IMR-90 (cell line): ENCODE results near the gene VWA8. TPM values are rescaled to one million over a fixed set of nuclear protein-coding genes. Genes with fewer than 3 reads are reported as not detected.

Source experiments
- ATAC-seq: fragments of 200-7000 bp; cut with Tn5 transposase; 2 replicates; pipeline ENCODE4 v1.9.1; 2020; ENCODE audit warnings: low read depth, mild to moderate bottlenecking, moderate library complexity
- BruUV-seq: library from RNA; stranded (reverse); fragments of 400-500 nt; replicated peaks from 2 replicates; lab custom pipeline; 2021; lab: Mats Ljungman, UMichigan
- CTCF ChIA-PET: fragments of 300-600 bp; formaldehyde crosslinking; extraction: SDS; loops from one replicate; lab custom pipeline; 2021; ENCODE audit warnings: antibody characterized with exemption; lab: Yijun Ruan, JAX
- POLR2A ChIA-PET: fragments of 300-600 bp; sonication (Branson Sonifier 250); formaldehyde crosslinking; loops from one replicate; lab custom pipeline; 2022; ENCODE audit warnings: antibody characterized with exemption; ENCODE audit not compliant: unreplicated experiment; lab: Charles Lee
- DNase-seq: peaks from one replicate; pipeline ENCODE4 v3.0.0; 2013
- H2AFZ ChIP-seq: replicated peaks from 2 replicates; pipeline ENCODE3; 2013; ENCODE audit warnings: low read length, mild to moderate bottlenecking; ENCODE audit not compliant: poor library complexity
- H2AK5ac ChIP-seq: 2 replicates; pipeline ENCODE4 v1.6.1; 2013; ENCODE audit warnings: low read depth, low read length, inconsistent platforms
- H2AK9ac ChIP-seq: replicated peaks from 2 replicates; pipeline ENCODE3; 2013; ENCODE audit warnings: mild to moderate bottlenecking, low read depth, low read length, moderate library complexity; ENCODE audit not compliant: poor library complexity
- H2BK120ac ChIP-seq: 2 replicates; pipeline ENCODE4 v1.6.1; 2013; ENCODE audit warnings: low read depth, low read length, inconsistent platforms
- H2BK15ac ChIP-seq: 3 replicates; pipeline ENCODE4 v1.6.1; 2013; ENCODE audit warnings: low read depth, low read length, inconsistent platforms
- H2BK20ac ChIP-seq: 2 replicates; pipeline ENCODE4 v1.6.1; 2013; ENCODE audit warnings: low read depth, mild to moderate bottlenecking, inconsistent platforms, low read length, moderate library complexity
- H2BK5ac ChIP-seq: 2 replicates; pipeline ENCODE4 v1.6.1; 2013; ENCODE audit warnings: mild to moderate bottlenecking, low read depth, low read length, inconsistent platforms; ENCODE audit not compliant: poor library complexity, severe bottlenecking
- H3K14ac ChIP-seq: replicated peaks from 2 replicates; pipeline ENCODE4 v1.6.1; 2013; ENCODE audit warnings: low read depth, low read length, inconsistent platforms
- H3K18ac ChIP-seq: 2 replicates; pipeline ENCODE4 v1.6.1; 2013; ENCODE audit warnings: low read depth, low read length, control low read depth
- H3K23ac ChIP-seq: 2 replicates; pipeline ENCODE4 v1.6.1; 2013; ENCODE audit warnings: low read depth, low read length, inconsistent platforms
- H3K27ac ChIP-seq: 2 replicates; pipeline ENCODE4 v1.5.1; 2013; ENCODE audit warnings: mild to moderate bottlenecking, control low read depth, low read length; ENCODE audit not compliant: insufficient read depth
- H3K27me3 ChIP-seq: 2 replicates; pipeline ENCODE4 v1.6.1; 2013; ENCODE audit warnings: low read length; ENCODE audit not compliant: control insufficient read depth, insufficient read depth
- H3K36me3 ChIP-seq: 2 replicates; pipeline ENCODE4 v1.6.1; 2013; ENCODE audit warnings: low read length, mixed read lengths; ENCODE audit not compliant: control insufficient read depth, insufficient read depth
- H3K4ac ChIP-seq: 2 replicates; pipeline ENCODE4 v1.6.1; 2013; ENCODE audit warnings: low read depth, low read length, inconsistent platforms
- H3K4me1 ChIP-seq: 2 replicates; pipeline ENCODE4 v1.6.1; 2013; ENCODE audit warnings: low read length, mixed read lengths; ENCODE audit not compliant: control insufficient read depth, insufficient read depth
- H3K4me2 ChIP-seq: 2 replicates; pipeline ENCODE4 v1.6.1; 2013; ENCODE audit warnings: low read depth, mild to moderate bottlenecking, control low read depth, low read length, moderate library complexity
- H3K4me3 ChIP-seq: 2 replicates; pipeline ENCODE4 v1.5.1; 2013; ENCODE audit warnings: low read depth, mild to moderate bottlenecking, control low read depth, low read length, moderate library complexity; ENCODE audit not compliant: insufficient read depth
- H3K56ac ChIP-seq: 2 replicates; pipeline ENCODE4 v1.6.1; 2013; ENCODE audit warnings: low read length, inconsistent platforms; ENCODE audit not compliant: insufficient read depth; ENCODE audit errors: extremely low read depth
- H3K79me1 ChIP-seq, 2 experiments: 2 replicates each; pipeline ENCODE4 v1.6.1; 2013; ENCODE audit warnings: low read length in 2 of 2, inconsistent platforms in 1 of 2, low read depth in 1 of 2
- H3K9ac ChIP-seq: 2 replicates; pipeline ENCODE4 v1.6.1; 2013; ENCODE audit warnings: low read depth, low read length, control low read depth
- H3K9me1 ChIP-seq: 2 replicates; pipeline ENCODE4 v1.6.1; 2013; ENCODE audit warnings: low read length, inconsistent platforms; ENCODE audit not compliant: insufficient read depth
- H3K9me3 ChIP-seq: 2 replicates; pipeline ENCODE4 v1.6.1; 2013; ENCODE audit warnings: low read length; ENCODE audit not compliant: control insufficient read depth, insufficient read depth
- H4K20me1 ChIP-seq: 2 replicates; pipeline ENCODE4 v1.6.1; 2013; ENCODE audit warnings: low read length, inconsistent platforms; ENCODE audit not compliant: insufficient read depth
- H4K5ac ChIP-seq: 2 replicates; pipeline ENCODE4 v1.6.1; 2013; ENCODE audit warnings: mild to moderate bottlenecking, low read depth, low read length, control low read depth
- H4K8ac ChIP-seq, 2 experiments: 2 replicates each; pipeline ENCODE4 v1.6.1; 2013; ENCODE audit warnings: low read depth in 2 of 2, low read length in 2 of 2, control low read depth in 1 of 2, inconsistent platforms in 1 of 2
- H4K91ac ChIP-seq: 2 replicates; pipeline ENCODE4 v1.6.1; 2013; ENCODE audit warnings: low read depth, low read length, inconsistent platforms; ENCODE audit not compliant: insufficient read depth
- BHLHE40 ChIP-seq: fragments of 150-350 bp; IDR thresholded peaks from 2 replicates; pipeline ENCODE4 v1.6.1; 2016; ENCODE audit warnings: mild to moderate bottlenecking, low read depth, low read length
- CEBPB ChIP-seq: IDR thresholded peaks from 2 replicates; pipeline ENCODE4 v1.6.1; 2012; ENCODE audit warnings: low read depth, low read length, improper control_type of control experiment
- CHD1 ChIP-seq: IDR thresholded peaks from 2 replicates; pipeline ENCODE4 v1.6.1; 2012; ENCODE audit warnings: low read depth, low read length, improper control_type of control experiment
- FOS ChIP-seq: fragments of 150-350 bp; IDR thresholded peaks from 2 replicates; pipeline ENCODE4 v1.6.1; 2016; ENCODE audit warnings: low read depth, low read length
- MAFK ChIP-seq: IDR thresholded peaks from 2 replicates; pipeline ENCODE4 v1.6.1; 2012; ENCODE audit warnings: low read depth, low read length, improper control_type of control experiment
- MAZ ChIP-seq: IDR thresholded peaks from 2 replicates; pipeline ENCODE4 v1.6.1; 2012; ENCODE audit warnings: low read depth, mild to moderate bottlenecking, low read length, improper control_type of control experiment, moderate library complexity, borderline replicate concordance
- MXI1 ChIP-seq: IDR thresholded peaks from 2 replicates; pipeline ENCODE4 v1.6.1; 2012; ENCODE audit warnings: low read depth, mild to moderate bottlenecking, low read length, moderate library complexity, borderline replicate concordance
- NFE2L2 ChIP-seq: fragments of 150-350 bp; IDR thresholded peaks from 2 replicates; pipeline ENCODE4 v1.6.1; 2016; ENCODE audit warnings: low read depth, mild to moderate bottlenecking, low read length
- POLR2A ChIP-seq: IDR thresholded peaks from 2 replicates; pipeline ENCODE4 v1.6.1; 2012; ENCODE audit warnings: mild to moderate bottlenecking, low read depth, low read length
- RCOR1 ChIP-seq: IDR thresholded peaks from 2 replicates; pipeline ENCODE4 v1.6.1; 2012; ENCODE audit warnings: mild to moderate bottlenecking, low read length, improper control_type of control experiment; ENCODE audit not compliant: insufficient replicate concordance
- RFX5 ChIP-seq: IDR thresholded peaks from 2 replicates; pipeline ENCODE4 v1.8.0; 2012; ENCODE audit warnings: low read depth, mild to moderate bottlenecking, low read length, moderate library complexity
- SMC3 ChIP-seq: fragments of 150-350 bp; IDR thresholded peaks from 2 replicates; pipeline ENCODE4 v1.6.1; 2016; ENCODE audit warnings: low read depth, mild to moderate bottlenecking, antibody characterized with exemption, low read length, moderate library complexity
- WGBS, 2 experiments: methylation state at CpG; one replicate each; pipeline versions ENCODE4 v1.1.5 to v1.1.7; 2013; ENCODE audit warnings: missing lambda C conversion rate in 2 of 2; ENCODE audit not compliant: insufficient read length in 1 of 2; ENCODE audit errors: extremely low coverage in 2 of 2; 5-methylcytosine and 5-hydroxymethylcytosine counted together
- dilution Hi-C: fragments of 300-500 bp; cut with HindIII; formaldehyde crosslinking; loops from one replicate; pipeline ENCODE4 v1.14.3; 2018; ENCODE audit warnings: low sequenced_read_pairs; ENCODE audit not compliant: unreplicated experiment
- in situ Hi-C: fragments of 300-500 bp; cut with MboI; formaldehyde crosslinking; loops from 3 replicates; pipeline ENCODE4 v1.14.3; 2019; ENCODE audit warnings: low sequenced_read_pairs, inconsistent platforms, mixed read lengths
- intact Hi-C: fragments of 100-400 bp; cut with micrococcal nuclease; formaldehyde crosslinking; loops from 2 replicates; pipeline ENCODE4 v1.10.0; 2022
- polyA plus RNA-seq, 3 experiments: library from polyadenylated mRNA; depleted of rRNA; stranded (reverse); fragments of >200 nt; gene quantifications; 2 replicates each; pipeline ENCODE4 v1.2.3, GENCODE V29; 2012; ENCODE audit warnings: low replicate concordance in 1 of 3
- total RNA-seq: library from RNA; depleted of rRNA; stranded (reverse); fragments of >200 nt; gene quantifications from 2 replicates; pipeline ENCODE4 v1.2.3, GENCODE V29; 2012
- TF ChIP-seq, protein P1 (sequence below): fragments of 150-350 bp; IDR thresholded peaks from 2 replicates; pipeline ENCODE4 v1.6.1; 2016; ENCODE audit warnings: low read depth, mild to moderate bottlenecking, low read length, moderate library complexity, borderline replicate concordance
- TF ChIP-seq, protein P2 (sequence below): fragments of 150-350 bp; IDR thresholded peaks from 2 replicates; pipeline ENCODE4 v1.6.1; 2017; ENCODE audit warnings: mild to moderate bottlenecking, antibody characterized with exemption, low read length, low read depth

Gene VWA8
- total and polyA plus RNA-seq, 2 of the 4 experiments (the other 2 are of a cell fraction) = 5.9 to 18.3 TPM

DNA sequence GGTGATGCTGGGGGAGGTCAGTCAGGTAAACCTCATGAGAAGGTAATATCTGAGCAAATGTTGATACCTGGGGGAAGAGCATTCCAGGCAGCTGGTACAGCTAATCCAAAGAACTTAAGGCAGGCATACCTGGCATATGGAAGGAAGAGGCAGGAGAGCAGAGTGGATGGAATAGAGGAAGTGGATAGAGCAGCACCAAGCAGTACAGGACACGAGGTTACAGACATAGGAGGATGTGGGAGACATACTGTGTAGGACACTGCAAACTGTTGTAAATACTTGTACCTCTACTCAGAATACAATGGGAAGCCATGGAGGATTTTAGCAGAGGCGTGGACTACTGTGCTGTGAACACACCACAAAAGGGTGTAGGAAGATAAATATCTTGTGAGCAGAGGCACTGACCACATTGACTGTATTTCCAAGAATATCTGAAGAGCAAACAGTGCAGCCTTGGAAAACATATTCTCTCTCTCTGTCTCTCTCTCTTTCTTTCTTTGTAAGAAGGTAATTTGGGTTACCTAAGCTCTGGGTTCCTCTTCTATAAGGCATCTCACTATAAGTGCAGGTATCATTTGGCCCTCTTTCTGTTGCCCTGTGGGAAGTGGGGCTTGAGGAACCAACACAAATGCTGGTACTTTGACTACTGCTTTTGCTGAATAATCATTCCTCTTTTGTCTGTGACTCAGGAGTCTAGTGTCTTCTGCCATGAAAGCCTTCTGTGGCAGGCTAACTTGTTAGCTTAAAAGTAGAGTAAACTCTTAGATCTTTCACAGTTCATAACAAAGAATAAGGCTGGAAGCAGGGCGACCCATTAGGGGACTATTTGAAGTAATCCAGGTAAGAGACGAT, 238.0 kb downstream of the VWA8 start:
- dilution Hi-C loops = no loop called here
- H3K14ac ChIP-seq = no peak overlapping the region

More for the DNA sequence above, 238.0 kb downstream of the VWA8 start:
- Histone ChIP-seq H3K27ac (no peak overlapping the region), H2AK9ac (no peak overlapping the region), H3K27me3 (no peaks in the 10 kb centered on the region), H3K23ac (no peak overlapping the region), H3K9me3 (no peaks in the 10 kb centered on the region), H3K79me1 (no peaks in the 10 kb centered on the region), H3K9ac (no peak overlapping the region), H3K9me1 (no peaks in the 10 kb centered on the region), H3K4me2 (no peak overlapping the region), H2BK15ac (no peak overlapping the region), H2BK20ac (no peak overlapping the region), H3K36me3 (peaks cover 6% of the 10 kb centered on the region), H3K56ac (no peak overlapping the region), H3K4me3 (no peak overlapping the region), H2BK5ac (no peak overlapping the region), H2AK5ac (no peak overlapping the region), H3K18ac (no peak overlapping the region), H3K4me1 (no peaks in the 10 kb centered on the region), H4K5ac (no peak overlapping the region), H4K91ac (no peak overlapping the region), H2BK120ac (no peak overlapping the region), H3K4ac (no peak overlapping the region), H2AFZ (no peak overlapping the region), H4K20me1 (no peaks in the 10 kb centered on the region), H4K8ac (no peak overlapping the region)
- in situ Hi-C loops = no loop called here
- intact Hi-C loops = no loop called here
- ATAC-seq (no peak), DNase-seq (no peak)
- POLR2A ChIA-PET = no interaction called here
- TF ChIP-seq MAFK (no peak), MXI1 (no peak), POLR2A (no peak), MAZ (no peak), CEBPB (no peak), FOS (no peak), RCOR1 (no peak), SMC3 (no peak), CHD1 (no peak), RFX5 (no peak), NFE2L2 (no peak), BHLHE40 (no peak)
- TF ChIP-seq, protein P1, sequence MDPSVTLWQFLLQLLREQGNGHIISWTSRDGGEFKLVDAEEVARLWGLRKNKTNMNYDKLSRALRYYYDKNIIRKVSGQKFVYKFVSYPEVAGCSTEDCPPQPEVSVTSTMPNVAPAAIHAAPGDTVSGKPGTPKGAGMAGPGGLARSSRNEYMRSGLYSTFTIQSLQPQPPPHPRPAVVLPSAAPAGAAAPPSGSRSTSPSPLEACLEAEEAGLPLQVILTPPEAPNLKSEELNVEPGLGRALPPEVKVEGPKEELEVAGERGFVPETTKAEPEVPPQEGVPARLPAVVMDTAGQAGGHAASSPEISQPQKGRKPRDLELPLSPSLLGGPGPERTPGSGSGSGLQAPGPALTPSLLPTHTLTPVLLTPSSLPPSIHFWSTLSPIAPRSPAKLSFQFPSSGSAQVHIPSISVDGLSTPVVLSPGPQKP = no peak
- TF ChIP-seq, protein P2, sequence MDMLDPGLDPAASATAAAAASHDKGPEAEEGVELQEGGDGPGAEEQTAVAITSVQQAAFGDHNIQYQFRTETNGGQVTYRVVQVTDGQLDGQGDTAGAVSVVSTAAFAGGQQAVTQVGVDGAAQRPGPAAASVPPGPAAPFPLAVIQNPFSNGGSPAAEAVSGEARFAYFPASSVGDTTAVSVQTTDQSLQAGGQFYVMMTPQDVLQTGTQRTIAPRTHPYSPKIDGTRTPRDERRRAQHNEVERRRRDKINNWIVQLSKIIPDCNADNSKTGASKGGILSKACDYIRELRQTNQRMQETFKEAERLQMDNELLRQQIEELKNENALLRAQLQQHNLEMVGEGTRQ = no peak
- BruUV-seq = no TSS peak
- WGBS, 2 experiments = no CpG with 5 or more reads among the region's 4 CpGs
- CTCF ChIA-PET = no interaction called here
